ENCODE data around the gene STKLD1. TPM values are rescaled to one million over a fixed set of nuclear protein-coding genes. Genes with fewer than 3 reads are reported as not detected.
"Not testable (repeated sequence)": the region's sequence is repeated elsewhere in the genome, so short reads cannot be mapped to it uniquely, and the experiment has no call there.

STKLD1 gene
- total and polyA plus RNA-seq, 4 donors: 0.40 to 3.1 (median 1.1) TPM

DNA sequence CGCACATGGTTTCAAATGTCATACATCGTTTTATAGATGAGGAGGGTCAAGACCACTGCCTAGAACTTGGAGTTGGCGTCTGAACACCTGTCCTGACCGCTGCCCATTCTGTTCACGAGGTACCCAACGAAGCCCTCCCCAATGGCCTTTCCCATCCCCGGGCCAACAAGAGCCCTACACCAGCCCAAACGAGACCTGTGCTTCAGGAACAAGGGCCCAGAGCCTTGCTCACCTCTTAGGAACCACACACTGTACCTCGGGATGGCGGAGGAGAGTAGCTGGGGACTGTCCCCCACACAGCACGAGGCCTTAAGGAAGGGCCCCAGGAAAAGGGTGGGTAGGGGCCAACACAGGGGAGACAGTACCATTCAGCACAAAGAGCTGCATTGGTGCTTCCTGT lies 43.2 kb upstream of the STKLD1 start:
- 92 to 95% methylated on average over 11 of the region's 11 CpGs for WGBS, 2 donors
- no peak overlapping the region for H3K4me3 ChIP-seq
- H3K9ac ChIP-seq (ENCODE audit: insufficient read depth in 1 of 2, low read length in 2 of 2): no peak overlapping the region
- H3K36me3 ChIP-seq (ENCODE audit: control insufficient read depth in 4 of 4, insufficient read depth in 4 of 4, low read length in 4 of 4): peaks cover 14 to 38% (median 24%) of the 10 kb centered on the region in 4 donors
- DNase-seq (no peak), ATAC-seq (ENCODE audit: insufficient read depth, low FRiP score) (no peak)
- no peaks in the 10 kb centered on the region for H3K9me3 ChIP-seq (ENCODE audit: control insufficient read depth in 4 of 4, insufficient read depth in 3 of 4, low read length in 3 of 4)
- no peaks in the 10 kb centered on the region for H3K27me3 ChIP-seq (ENCODE audit: control insufficient read depth in 3 of 3, insufficient read depth in 3 of 3, low read length in 2 of 3)
- no peak overlapping the region for H3K27ac ChIP-seq (ENCODE audit: low read depth in 1 of 2, low read length in 1 of 2)
- TF ChIP-seq, protein P1, sequence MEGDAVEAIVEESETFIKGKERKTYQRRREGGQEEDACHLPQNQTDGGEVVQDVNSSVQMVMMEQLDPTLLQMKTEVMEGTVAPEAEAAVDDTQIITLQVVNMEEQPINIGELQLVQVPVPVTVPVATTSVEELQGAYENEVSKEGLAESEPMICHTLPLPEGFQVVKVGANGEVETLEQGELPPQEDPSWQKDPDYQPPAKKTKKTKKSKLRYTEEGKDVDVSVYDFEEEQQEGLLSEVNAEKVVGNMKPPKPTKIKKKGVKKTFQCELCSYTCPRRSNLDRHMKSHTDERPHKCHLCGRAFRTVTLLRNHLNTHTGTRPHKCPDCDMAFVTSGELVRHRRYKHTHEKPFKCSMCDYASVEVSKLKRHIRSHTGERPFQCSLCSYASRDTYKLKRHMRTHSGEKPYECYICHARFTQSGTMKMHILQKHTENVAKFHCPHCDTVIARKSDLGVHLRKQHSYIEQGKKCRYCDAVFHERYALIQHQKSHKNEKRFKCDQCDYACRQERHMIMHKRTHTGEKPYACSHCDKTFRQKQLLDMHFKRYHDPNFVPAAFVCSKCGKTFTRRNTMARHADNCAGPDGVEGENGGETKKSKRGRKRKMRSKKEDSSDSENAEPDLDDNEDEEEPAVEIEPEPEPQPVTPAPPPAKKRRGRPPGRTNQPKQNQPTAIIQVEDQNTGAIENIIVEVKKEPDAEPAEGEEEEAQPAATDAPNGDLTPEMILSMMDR (IDR thresholded peaks at IDR 0.05; ENCODE audit: control extremely low read depth, extremely low read depth): no peak
- peaks cover 0 to 14% (median 3%) of the 10 kb centered on the region in 5 donors for H3K4me1 ChIP-seq (ENCODE audit: control insufficient read depth in 5 of 5, insufficient read depth in 5 of 5, low read length in 5 of 5)

DNA sequence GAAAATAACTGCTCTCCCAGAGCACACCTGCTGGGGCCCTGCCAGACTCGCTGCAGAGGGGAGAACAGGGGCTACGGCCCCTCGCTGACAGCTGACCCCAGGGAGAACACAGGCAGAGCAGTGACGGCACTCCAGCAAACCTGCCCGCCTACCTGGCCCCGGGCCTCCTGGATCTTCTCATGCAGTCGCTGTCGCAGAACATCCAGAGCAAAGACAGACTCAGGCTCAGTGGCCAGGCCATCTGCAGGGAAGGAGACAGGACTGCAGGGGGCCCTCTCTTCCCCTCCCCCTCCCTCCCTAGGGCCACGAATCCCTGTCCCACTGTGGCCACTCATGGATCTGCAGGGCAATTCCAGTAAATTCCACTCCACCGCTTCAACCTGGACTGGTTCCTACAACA lies 42.6 kb upstream of the STKLD1 start:
- ATAC-seq (ENCODE audit: insufficient read depth, low FRiP score) (no peak), DNase-seq (no peak)
- Histone ChIP-seq H3K4me1 (ENCODE audit: control insufficient read depth in 5 of 5, insufficient read depth in 5 of 5, low read length in 5 of 5) (peaks cover 0 to 14% (median 3%) of the 10 kb centered on the region in 5 donors), H3K9ac (ENCODE audit: insufficient read depth in 1 of 2, low read length in 2 of 2) (no peak overlapping the region), H3K36me3 (ENCODE audit: control insufficient read depth in 4 of 4, insufficient read depth in 4 of 4, low read length in 4 of 4) (peaks cover 14 to 38% (median 24%) of the 10 kb centered on the region in 4 donors), H3K27ac (ENCODE audit: low read depth in 1 of 2, low read length in 1 of 2) (no peak overlapping the region), H3K9me3 (ENCODE audit: control insufficient read depth in 4 of 4, insufficient read depth in 3 of 4, low read length in 3 of 4) (no peaks in the 10 kb centered on the region), H3K4me3 (no peak overlapping the region), H3K27me3 (ENCODE audit: control insufficient read depth in 3 of 3, insufficient read depth in 3 of 3, low read length in 2 of 3) (no peaks in the 10 kb centered on the region)
- 93 to 97% methylated on average over 10 of the region's 10 CpGs for WGBS, 2 donors
- TF ChIP-seq, protein P1 (IDR thresholded peaks at IDR 0.05; ENCODE audit: control extremely low read depth, extremely low read depth): no peak

DNA sequence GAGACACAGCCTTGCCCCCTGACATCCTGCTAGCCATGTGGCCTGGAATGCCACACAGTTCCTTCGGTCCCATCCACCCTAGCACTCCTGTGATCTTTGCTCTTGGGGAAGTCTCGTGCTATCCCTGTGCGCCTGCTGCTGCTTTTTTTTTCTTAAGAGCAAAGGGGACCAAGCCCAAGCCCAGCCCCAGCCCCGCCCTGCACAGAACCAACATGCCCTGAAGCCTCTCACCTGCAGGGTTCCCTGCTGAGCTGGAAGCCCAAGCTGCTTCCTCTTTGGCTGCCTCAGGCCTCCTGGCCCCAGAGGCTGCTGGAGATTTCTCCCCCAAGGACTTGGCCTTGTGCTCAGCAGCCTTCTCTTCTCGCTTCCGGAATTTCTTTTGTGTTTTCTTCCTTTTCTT lies 42.0 kb upstream of the STKLD1 start:
- ATAC-seq (ENCODE audit: insufficient read depth, low FRiP score): no peak
- DNase-seq: no peak
- 93% methylated on average over 6 of the region's 6 CpGs for WGBS, 2 donors
- Histone ChIP-seq H3K9me3 (ENCODE audit: control insufficient read depth in 4 of 4, insufficient read depth in 3 of 4, low read length in 3 of 4) (no peaks in the 10 kb centered on the region), H3K4me3 (no peak overlapping the region), H3K36me3 (ENCODE audit: control insufficient read depth in 4 of 4, insufficient read depth in 4 of 4, low read length in 4 of 4) (peaks cover 18 to 40% (median 24%) of the 10 kb centered on the region in 4 donors), H3K4me1 (ENCODE audit: control insufficient read depth in 5 of 5, insufficient read depth in 5 of 5, low read length in 5 of 5) (peaks cover 0 to 14% (median 3%) of the 10 kb centered on the region in 5 donors), H3K27ac (ENCODE audit: low read depth in 1 of 2, low read length in 1 of 2) (no peak overlapping the region), H3K27me3 (ENCODE audit: control insufficient read depth in 3 of 3, insufficient read depth in 3 of 3, low read length in 2 of 3) (no peaks in the 10 kb centered on the region), H3K9ac (ENCODE audit: insufficient read depth in 1 of 2, low read length in 2 of 2) (no peak overlapping the region)
- TF ChIP-seq, protein P1 (IDR thresholded peaks at IDR 0.05; ENCODE audit: control extremely low read depth, extremely low read depth): no peak

DNA sequence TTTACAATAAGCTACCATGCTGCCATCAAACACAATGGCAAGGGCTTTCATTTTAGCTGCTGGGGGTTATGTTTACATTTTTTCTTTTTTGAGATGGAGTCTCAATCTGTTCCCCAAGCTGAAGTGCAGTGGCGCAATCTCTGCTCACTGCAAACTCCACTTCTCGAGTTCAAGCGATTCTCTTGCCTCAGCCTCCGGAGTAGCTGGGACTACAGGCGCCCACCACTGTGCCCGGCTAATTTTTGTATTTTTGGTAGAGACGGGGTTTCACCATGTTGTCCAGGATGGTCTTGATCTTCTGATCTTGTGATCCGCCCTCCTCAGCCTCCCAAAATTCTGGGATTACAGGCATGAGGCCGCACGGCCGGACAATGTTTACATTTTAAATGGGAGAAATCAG lies 41.3 kb upstream of the STKLD1 start:
- H3K36me3 ChIP-seq (ENCODE audit: control insufficient read depth in 4 of 4, insufficient read depth in 4 of 4, low read length in 4 of 4): peaks cover 22 to 44% (median 24%) of the 10 kb centered on the region in 4 donors
- 68 to 70% methylated on average over 11 of the region's 11 CpGs for WGBS, 2 donors
- DNase-seq: not testable (repeated sequence)

More for the DNA sequence above, 41.3 kb upstream of the STKLD1 start:
- H3K9me3 ChIP-seq (ENCODE audit: control insufficient read depth in 4 of 4, insufficient read depth in 3 of 4, low read length in 3 of 4); H3K27ac ChIP-seq (ENCODE audit: low read depth in 1 of 2, low read length in 1 of 2); H3K27me3 ChIP-seq (ENCODE audit: control insufficient read depth in 3 of 3, insufficient read depth in 3 of 3, low read length in 2 of 3); H3K4me3 ChIP-seq; ATAC-seq (ENCODE audit: insufficient read depth, low FRiP score): not testable (repeated sequence)
- Histone ChIP-seq H3K4me1 (ENCODE audit: control insufficient read depth in 5 of 5, insufficient read depth in 5 of 5, low read length in 5 of 5) (peaks cover 0 to 14% (median 3%) of the 10 kb centered on the region in 5 donors), H3K9ac (ENCODE audit: insufficient read depth in 1 of 2, low read length in 2 of 2) (peak overlapping the region in 1 of 2 donors; percentile 78)

Measured in lung (tissue), 12 donors.